HT1080 (cell line): Measurements from ENCODE around the gene NRCAM. TPM values are rescaled to one million over a fixed set of nuclear protein-coding genes. Genes with fewer than 3 reads are reported as not detected.
A peak's percentile ranks its signal among the peaks of the same experiment; 100 is the strongest.
"Not testable (repeated sequence)": the region's sequence is repeated elsewhere in the genome, so short reads cannot be mapped to it uniquely, and the experiment has no call there.

Source experiments
- DNase-seq: peaks from one replicate; pipeline ENCODE4 v3.0.0-alpha.2; 2015; ENCODE audit warnings: low read depth
- polyA plus RNA-seq, 2 experiments: library from polyadenylated mRNA; depleted of rRNA; stranded (reverse); fragments of >200 nt; gene quantifications; 2 replicates each; pipeline ENCODE4 v1.2.3, GENCODE V29; 2015
- total RNA-seq: library from RNA; depleted of rRNA; stranded (reverse); fragments of >200 nt; shearing (Covaris generic); gene quantifications from 2 replicates; pipeline ENCODE4 v1.2.3, GENCODE V29; 2014; rRNA removed

The NRCAM gene
- 8.1 and 14.6 TPM in 2 replicates for total RNA-seq
- 0.85 and 1.2 TPM in 2 replicates for polyA plus RNA-seq (2015; cell fraction: cytosol; rRNA removed)
- 1.7 and 2.2 TPM in 2 replicates for polyA plus RNA-seq (2015; cell fraction: nucleus; rRNA removed)

DNA sequence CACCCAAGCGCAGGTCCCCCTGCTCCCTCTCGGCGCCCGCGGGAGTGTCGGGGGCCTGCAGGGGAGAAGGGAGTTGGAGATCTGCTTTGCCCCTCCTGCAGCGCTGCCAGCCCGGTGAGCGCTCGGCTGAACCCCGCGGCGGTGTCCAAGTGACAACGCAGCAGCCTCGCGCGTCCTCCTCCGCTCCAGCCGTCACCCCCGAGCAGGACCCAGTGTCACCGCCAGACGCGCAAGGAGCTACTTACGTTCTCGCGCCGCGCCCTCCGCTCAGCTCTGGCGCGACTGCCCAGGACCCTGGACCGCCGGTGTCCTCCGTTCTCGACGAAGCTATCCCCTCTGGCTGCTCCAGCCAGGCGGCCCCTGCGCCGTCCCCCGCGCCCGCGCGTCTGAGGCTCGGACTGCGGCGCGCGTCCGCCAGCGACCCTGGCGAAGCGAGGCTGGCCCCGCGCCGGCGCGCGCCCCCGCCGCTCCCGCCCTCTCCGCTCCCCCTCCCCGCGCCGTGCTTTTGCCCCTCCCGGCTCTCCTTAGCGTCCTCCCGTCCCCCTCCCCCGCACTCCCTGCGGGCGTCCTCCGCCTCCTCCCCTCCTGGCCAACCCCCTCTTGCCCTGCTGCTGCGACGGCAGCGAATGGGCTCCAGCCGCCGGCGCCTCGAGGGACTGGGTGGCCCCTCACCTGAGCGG is at the start of gene NRCAM:
Gene NRCAM, minus strand, starts transcription at position 439 of the 680 bp plus-strand sequence. CDS start 216,372 bp downstream, outside the sequence.
- DNase-seq, result peak; percentile 55

DNA sequence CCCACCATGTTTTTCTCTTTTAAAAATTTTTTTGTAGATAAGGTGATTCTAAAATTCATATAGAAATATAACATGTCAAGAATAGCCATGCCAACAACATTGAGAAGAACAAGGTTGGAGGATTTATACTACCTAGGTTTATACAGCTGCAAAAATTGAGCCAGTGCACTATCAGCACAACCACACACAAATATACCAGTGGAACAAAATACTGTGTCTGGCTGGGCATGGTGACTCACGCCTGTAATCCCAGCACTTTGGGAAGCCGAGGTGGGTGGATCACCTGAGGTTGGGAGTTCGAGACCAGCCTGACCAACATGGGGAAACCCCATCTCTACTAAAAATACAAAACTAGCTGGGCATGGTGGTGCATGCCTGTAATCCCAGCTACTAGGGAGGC is 48.3 kb upstream of the NRCAM start:
- not testable (repeated sequence) for DNase-seq

DNA sequence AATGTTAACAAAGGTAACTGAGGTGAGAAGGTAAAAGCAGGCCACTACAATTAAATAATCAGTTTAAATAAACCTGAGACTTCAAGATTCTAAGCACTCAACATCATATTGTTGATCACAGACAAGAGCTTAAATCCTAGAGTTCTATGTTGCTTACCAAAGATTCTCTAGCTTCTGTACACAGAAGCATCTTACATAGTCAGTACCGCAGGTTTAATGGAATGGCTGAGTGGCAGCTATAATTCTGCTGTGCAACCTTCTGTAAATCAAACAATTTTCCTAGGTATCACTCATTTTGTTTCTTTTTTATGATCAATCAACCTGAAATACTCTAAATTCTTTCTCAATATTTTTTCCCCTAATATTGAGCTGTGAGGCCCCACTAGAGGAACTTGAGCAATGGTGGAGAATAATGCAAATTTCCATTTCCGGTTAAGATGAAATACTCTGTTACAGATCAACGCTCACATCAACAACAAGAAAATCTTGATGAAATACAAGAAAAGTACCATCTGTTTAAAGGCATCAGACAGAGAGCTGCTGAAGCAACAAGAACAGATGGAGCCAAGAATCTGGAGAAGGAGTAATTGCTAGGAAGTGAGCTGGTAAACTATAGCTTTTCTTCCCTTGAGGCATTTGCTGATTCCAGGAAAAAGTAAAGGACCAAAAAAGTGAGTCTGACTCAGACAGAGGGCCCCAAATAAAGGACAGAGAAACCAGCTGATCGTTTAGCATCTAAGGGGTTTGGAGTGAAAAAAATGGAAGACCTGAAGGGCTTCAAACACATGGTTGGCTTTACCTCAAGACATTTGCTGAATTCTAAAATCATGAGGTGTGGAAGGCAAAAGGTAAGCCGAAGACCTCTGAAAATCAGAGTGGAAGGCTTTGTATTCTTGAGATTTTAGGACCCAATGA is 47.1 kb upstream of the NRCAM start:
- DNase-seq, result no peak

DNA sequence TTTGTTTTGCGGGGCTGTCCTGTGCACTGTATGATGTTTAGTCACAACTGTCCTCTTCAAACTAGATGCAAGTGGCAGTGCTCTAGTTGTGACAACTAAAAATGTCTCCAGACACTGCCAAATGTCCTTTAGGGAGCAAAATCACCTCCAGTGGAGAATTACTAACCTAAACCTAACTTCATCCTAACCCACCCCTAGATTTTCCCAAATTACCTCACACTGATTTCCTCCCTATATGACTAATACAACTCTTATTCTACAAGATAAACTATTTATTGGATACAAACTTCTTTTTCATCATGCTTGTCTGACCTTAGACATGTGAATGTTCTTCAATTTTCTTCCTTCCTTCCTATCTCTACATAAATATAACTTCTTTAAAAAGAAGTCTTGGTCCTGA is 43.3 kb upstream of the NRCAM start:
- DNase-seq, result no peak

DNA sequence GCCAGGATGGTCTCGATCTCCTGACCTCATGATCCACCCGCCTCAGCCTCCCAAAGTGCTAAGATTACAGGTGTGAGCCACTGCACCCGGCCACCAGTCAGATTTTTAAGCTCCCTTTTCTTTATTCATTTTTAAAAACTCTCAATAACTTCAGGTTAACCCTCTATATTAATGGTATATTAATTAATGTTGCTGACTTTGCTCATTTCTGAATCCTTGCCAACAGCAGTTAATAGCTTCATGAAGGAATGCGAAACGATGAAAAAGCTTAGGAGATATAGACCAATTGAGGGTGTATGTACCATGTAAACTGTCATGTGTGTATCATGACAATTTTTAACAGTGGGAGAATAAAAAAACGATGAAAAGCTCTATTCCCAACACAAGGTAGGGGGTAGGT is 42.2 kb upstream of the NRCAM start:
- DNase-seq, result no peak

DNA sequence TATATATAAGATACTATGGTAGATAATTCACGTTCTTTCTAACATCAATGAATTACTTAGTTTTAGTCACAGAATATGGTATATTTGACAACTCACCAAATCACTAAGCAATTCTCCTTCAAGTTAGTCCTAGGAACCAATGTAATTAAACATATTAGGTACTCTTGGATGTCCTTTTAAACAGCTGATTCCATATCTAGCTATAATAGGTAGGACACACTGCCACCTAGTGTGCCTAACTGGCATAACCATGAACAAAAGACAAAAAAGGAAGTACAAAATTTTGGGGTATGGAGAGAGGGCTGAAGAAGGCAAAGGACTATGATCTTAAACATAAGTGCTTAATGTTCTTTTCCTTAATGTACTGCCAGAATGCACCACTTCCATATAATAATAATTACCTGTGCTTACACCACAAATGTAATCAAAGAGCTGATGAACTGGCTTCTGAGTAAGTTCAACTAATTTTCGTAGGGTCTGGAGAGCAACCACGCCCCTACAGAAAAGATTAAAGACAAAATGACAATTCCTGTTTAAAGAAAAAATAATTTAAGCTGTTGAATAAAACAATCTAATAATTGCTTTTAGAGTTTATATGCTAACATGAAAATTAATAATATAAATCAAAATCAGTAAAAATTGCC is 41.0 kb upstream of the NRCAM start:
- peak; percentile 48 for DNase-seq

DNA sequence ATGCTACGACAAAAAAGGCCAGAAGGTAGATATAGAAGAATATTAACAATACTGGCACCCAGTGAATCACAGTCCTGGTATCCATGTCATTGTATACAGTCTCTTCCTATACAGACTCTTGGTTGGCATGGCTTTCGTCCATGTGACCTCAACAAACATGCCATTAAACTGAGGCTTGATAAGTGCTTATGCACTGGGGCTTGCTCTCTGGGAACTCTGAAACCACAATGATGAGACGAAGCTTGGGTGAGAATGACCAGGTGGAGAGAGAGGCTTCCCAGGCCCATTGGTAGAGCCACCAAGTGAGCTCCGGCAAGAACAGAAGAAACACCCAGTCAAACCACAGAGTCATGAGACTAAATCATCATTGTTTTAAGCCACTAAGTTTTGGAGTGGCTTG is 36.5 kb upstream of the NRCAM start:
- DNase-seq, result peak; percentile 72

DNA sequence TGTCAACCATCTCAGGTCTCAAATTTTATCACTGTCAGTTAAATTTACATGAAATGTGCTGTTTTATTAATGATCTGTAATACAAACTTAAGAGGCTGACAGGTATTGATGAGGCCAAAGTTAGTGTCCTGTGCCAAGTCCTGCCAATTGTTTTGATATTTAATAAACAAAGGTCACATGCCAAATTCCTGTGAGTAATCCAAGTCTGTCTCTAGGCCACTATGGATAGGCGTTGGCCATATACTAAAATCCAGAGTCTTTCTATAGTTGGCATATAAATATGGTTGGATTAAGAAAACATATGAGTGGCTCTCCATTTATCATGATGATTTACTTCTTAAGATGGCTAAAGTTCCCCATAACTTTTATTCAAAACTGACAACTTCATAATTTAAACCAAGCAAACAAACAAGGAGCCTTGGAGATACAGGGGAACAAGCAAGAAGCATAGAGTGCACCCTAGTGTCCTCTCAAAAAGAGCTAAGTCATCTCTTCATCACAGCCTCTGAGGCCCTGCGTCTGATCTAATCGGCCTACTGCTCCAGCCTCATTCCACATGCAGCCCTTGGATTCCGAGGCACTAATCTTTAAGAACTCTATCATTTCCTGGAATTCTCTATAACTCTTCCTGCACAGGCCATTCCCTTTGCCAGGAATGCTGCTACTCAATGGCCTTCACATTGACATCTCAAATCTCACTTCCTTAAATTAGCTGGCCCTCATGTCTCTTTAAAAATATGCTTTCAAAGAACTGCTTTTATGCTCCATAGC is 32.7 kb upstream of the NRCAM start:
- no peak for DNase-seq

DNA sequence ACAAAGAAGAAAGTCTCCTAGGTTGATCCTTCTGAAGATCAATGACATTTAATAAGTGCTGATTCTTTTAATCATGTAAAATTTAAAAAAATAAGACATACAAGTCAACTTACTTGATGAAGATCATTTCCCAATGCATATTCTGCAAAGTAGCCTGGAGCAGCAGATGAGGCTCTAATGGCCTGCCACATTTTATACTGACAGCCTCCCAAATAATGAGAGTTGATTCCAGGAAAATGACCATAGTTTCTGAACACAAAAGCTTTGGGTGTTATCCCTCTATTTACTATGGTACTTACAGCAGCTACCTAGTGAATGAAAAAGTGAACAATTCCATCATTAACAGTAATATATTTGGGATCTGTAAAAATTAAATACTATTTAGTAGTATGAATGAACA is 31.4 kb upstream of the NRCAM start:
- DNase-seq, result no peak

DNA sequence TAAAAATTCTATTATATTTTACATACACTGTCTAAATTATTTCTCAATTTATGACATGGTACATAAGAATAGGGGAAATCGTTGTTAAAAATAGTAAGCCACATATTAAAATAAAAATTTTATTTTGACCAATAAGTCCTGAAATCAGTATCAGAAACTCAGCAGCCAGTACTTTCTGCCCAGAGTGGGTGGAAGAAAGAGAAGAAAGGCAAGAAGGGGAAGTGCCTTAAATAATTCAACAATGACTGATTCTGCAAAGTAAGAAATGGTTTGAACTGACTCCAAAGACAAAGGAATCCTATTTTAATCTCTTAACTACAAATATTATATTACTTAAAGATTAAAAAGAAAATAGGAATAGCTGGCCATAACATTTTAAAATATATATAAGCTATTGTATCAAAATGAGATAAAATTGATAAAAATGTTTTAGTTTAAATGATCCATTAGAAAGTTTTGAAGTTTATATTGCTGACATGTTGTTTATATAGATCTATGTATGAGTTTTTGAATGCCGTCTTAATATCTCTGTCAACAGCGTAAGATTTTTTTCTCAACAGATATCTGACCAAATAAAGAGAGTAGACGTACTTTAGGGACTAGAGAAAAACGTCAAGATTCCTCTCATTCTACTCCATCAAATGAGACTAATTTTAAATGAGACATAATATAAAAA is 30.2 kb upstream of the NRCAM start:
- peak; percentile 11 for DNase-seq

DNA sequence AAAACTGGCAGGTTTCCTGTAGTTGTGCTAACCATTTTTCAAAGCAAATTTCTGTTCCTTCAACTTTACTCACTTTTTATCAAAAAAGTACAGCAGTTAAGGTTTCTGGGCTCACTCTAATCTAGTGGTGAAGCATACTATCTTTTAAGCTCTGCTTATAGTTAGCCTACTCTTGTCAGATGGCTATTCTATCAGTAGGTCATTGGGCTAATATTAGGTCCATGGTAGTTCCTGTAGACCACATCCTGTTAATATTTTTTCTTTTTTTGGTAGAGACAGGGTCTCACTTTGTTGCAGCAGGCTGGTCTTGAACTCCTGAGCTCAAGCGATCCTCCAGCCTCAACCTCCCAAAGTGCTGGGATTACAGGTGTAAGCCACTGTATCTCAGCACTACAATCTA is 27.9 kb upstream of the NRCAM start:
- no peak for DNase-seq

DNA sequence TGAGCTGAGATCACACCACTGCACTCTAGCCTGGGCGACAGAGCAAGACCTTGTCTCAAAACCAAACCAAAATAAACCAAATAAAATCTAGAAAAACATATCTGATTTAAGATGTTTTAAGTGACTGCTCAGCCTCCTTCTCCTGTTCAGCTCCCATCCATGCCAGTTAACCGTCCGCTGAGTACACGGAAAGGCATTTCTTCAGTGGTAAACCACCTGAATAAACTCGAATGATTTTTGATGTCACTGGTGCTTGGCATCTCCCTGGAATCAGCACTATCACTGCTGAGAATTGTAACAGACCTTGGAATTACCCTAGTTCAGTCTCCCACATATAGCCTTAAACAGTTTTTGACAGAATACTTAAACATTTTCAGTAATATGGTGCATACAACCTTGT is 24.1 kb upstream of the NRCAM start:
- DNase-seq, result no peak

DNA sequence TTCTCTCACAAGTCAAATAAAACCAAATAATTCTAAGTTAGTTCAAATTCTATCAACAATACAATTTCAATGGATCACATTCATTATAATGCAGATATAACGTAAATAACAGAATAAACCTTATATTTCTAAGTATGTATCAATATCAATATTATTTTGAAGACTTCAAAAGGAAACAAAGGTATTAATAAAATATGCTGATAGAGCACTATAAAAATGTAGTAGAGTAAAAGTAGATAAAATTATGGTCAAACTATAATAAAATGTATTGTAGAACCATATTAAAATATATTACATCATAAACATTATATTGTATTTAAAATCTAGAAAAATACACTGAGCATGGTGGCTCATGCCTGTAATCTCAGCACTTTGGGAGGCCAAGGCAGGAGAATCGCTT is 23.5 kb upstream of the NRCAM start:
- no peak for DNase-seq

DNA sequence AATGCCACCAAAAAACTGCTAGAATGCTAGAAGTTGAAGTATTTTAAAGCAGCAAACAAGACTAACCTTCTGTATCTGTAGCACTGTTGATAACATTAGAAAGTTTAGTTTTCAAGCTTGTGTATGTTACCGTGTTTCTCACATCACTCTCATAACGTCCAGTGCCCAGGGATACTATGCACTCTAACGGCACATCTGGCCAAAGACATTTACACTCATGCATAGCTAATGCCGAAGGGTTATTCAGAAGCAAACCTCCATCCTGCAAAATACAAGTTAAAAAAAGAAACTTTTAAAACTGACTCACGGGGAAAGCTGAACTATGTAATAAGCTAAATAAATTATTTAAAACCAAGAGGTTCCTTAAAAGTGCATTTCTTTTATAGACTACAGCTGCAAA is 22.9 kb upstream of the NRCAM start:
- no peak for DNase-seq

DNA sequence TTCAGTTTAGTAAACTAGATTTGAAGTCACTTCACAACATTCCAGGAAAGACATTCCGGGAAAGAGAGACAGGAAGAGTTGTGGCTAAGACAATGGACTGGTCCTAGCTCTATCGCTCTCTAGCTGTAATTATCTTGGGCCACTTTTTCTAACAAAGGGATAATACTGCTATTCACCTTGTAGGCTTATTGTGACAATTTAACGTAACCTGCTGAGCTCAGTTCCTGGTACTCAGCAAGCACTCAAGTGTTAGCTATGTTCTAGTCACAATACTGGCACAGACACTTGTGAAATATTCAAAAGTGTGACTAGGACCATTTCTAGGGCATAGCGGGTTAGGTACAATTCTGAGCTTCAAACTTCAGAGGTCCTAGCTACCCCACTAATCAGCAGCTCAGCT is 12.0 kb upstream of the NRCAM start:
- no peak for DNase-seq

DNA sequence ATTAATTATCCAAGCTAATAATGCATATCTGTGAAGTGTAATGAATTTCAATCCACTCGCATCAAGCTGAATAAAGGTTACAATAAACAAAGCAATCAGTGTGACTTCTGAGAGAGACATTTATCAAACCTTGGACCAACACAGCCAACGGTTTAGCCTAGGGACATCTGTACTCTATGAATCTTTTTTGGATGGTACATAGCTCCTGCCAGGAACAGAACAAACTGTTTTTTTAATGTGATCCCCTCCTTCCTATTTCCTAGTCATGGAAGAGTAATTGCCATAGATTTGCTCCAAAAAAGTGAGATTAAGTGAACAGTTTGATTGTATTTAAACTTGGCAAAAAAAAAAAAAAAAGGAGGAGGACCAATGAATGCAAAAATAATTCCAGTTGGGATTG is 11.2 kb upstream of the NRCAM start:
- no peak for DNase-seq

DNA sequence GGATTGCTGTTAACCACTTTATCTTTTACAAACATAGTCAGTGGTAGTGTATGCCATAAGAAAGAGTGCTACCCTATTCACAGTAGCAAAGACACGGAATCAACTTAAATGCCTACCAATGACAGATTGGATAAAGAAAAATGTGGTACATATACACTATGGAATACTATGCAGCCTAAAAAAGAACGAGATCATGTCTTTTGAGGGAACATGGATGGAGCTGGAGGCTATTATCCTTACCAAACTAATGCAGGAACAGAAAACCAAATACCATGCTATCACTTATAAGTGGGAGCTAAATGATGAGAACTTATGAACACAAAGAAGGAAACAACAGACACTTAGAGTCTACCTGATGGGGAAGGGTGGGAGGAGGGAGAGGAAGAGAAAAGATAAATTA is 10.1 kb upstream of the NRCAM start:
- DNase-seq, result not testable (repeated sequence)

DNA sequence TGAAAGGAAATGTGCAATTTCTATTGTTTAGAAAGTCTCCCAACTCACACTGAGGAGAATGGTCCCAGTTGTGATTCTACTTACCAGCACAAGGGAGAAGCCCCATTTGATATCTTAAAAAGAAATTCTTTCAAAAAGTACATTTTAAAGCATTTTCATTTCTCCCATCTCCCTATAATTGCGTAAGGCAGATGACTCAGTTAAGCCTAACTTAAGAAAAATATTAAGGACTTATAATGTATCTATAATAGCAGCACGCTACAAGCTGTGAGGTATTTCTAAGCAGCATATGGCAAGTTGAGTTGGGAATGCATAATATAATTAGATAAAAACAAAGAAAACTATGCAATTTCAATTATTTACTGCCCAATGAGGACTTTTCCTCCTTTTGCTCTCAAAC is 8.5 kb upstream of the NRCAM start:
- no peak for DNase-seq

DNA sequence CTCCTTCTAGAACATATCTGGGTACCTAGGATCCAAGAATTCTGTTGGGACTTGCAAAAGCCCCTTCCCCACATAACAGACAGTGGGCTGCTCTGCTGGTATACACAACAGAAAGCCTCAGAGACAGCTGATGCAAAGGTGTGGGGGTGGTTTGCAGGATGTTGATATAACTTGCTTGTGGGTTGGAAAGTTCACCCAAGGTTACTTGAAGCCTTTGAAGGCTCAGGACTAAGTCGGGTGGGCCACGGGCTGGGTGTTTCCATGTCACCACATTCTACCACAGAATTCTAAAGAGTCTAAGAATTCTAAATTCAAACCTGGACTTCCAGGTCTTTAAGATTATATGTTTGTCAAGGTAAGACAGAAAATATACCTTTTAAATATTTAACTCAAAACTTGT is 7.4 kb upstream of the NRCAM start:
- no peak for DNase-seq

DNA sequence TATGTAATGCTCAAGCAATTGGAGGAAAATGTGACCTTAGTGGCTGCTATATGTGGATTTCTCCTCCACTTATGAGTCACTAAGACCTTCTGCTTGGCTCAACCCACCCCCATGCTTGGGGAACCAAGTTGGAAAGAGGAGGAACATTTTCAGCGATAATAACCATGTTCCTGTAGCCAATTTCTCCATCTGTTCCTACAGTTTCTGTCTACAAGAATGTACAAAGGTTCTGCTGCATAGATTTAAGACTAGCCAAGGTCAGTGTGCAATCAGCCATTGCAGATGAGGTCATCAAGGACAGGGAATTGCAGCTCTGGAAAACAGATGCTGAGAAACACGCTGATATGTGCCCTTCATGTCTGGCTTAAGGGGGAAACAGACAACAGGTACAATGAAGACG is 5.6 kb upstream of the NRCAM start:
- no peak for DNase-seq

DNA sequence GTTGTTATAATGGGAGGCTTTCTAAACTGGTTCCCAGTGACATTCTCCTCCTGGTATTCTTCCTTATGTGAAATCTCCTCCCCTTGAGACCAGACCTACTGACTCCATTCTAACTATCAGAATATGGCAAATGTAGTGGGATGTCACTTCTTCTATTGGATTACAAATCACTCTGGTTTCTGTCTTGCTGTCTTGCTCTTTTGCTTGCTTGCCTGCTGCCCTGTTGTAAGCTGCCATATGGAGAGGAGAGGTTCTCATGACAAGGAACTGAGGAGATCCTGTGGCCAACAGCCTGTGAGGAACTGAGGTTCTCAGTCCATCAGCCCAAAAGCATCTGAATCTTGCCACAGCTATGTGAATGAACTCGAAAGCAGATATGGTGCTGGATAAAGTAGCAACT is 4.7 kb upstream of the NRCAM start:
- DNase-seq, result no peak
